H9 (cell line): ENCODE results near the gene SLCO3A1. TPM values are rescaled to one million over a fixed set of nuclear protein-coding genes. Genes with fewer than 3 reads are reported as not detected.

Experiments used
- DNase-seq: peaks from one replicate; pipeline ENCODE4 v3.0.0-alpha.2; 2017
- H2AFZ ChIP-seq: one replicate; pipeline ENCODE4 v1.6.1; 2013; ENCODE audit warnings: mild to moderate bottlenecking, low read length, control low read depth, moderate library complexity
- H2AK5ac ChIP-seq: 2 replicates; pipeline ENCODE4 v1.6.1; 2013; ENCODE audit warnings: low read length, control low read depth, mixed read lengths; ENCODE audit not compliant: insufficient read length
- H2BK120ac ChIP-seq: one replicate; pipeline ENCODE4 v1.6.1; 2013; ENCODE audit warnings: low read depth, mild to moderate bottlenecking, low read length, control low read depth, inconsistent platforms; ENCODE audit not compliant: poor library complexity, severe bottlenecking
- H2BK12ac ChIP-seq: 2 replicates; pipeline ENCODE4 v1.6.1; 2013; ENCODE audit warnings: low read length, control low read depth, mixed read lengths, low read depth; ENCODE audit not compliant: insufficient read length
- H2BK15ac ChIP-seq: 2 replicates; pipeline ENCODE4 v1.6.1; 2013; ENCODE audit warnings: low read depth, low read length, control low read depth
- H2BK20ac ChIP-seq: one replicate; pipeline ENCODE4 v1.6.1; 2013; ENCODE audit warnings: low read depth, mild to moderate bottlenecking, low read length, control low read depth, inconsistent platforms; ENCODE audit not compliant: poor library complexity, severe bottlenecking
- H2BK5ac ChIP-seq: 2 replicates; pipeline ENCODE4 v1.6.1; 2013; ENCODE audit warnings: low read length, control low read depth, mixed read lengths; ENCODE audit not compliant: insufficient read length
- H3K14ac ChIP-seq: 2 replicates; pipeline ENCODE4 v1.6.1; 2013; ENCODE audit warnings: low read length, control low read depth; ENCODE audit not compliant: insufficient read depth
- H3K18ac ChIP-seq: 2 replicates; pipeline ENCODE4 v1.6.1; 2013; ENCODE audit warnings: low read depth, mild to moderate bottlenecking, mixed read lengths, low read length, control low read depth; ENCODE audit not compliant: insufficient read length
- H3K23ac ChIP-seq: 2 replicates; pipeline ENCODE4 v1.6.1; 2013; ENCODE audit warnings: low read length, control low read depth, mixed read lengths, low read depth; ENCODE audit not compliant: insufficient read length
- H3K23me2 ChIP-seq: 2 replicates; pipeline ENCODE4 v1.6.1; 2013; ENCODE audit warnings: low read depth, mild to moderate bottlenecking, mixed read lengths, low read length, control low read depth; ENCODE audit not compliant: insufficient read length, poor library complexity, severe bottlenecking
- H3K27ac ChIP-seq: 2 replicates; pipeline ENCODE4 v1.5.1; 2013; ENCODE audit warnings: low read length, control low read depth, mixed read lengths, low read depth; ENCODE audit not compliant: insufficient read length
- H3K27me3 ChIP-seq: 2 replicates; pipeline ENCODE4 v1.6.1; 2013; ENCODE audit warnings: low read length, control low read depth, inconsistent platforms; ENCODE audit not compliant: insufficient read depth
- H3K4ac ChIP-seq: 2 replicates; pipeline ENCODE4 v1.6.1; 2013; ENCODE audit warnings: low read depth, mild to moderate bottlenecking, control low read depth, inconsistent platforms, low read length, moderate library complexity
- H3K4me1 ChIP-seq: 2 replicates; pipeline ENCODE4 v1.6.1; 2013; ENCODE audit warnings: low read length, control low read depth, inconsistent platforms; ENCODE audit not compliant: insufficient read depth
- H3K4me2 ChIP-seq: 2 replicates; pipeline ENCODE4 v1.6.1; 2013; ENCODE audit warnings: low read length, control low read depth, mixed read lengths; ENCODE audit not compliant: insufficient read length, insufficient read depth
- H3K56ac ChIP-seq: 2 replicates; pipeline ENCODE4 v1.6.1; 2013; ENCODE audit warnings: low read depth, mild to moderate bottlenecking, mixed read lengths, low read length, control low read depth; ENCODE audit not compliant: insufficient read length
- H3K79me1 ChIP-seq: 2 replicates; pipeline ENCODE4 v1.6.1; 2013; ENCODE audit warnings: low read depth, mild to moderate bottlenecking, moderate library complexity, low read length, control low read depth, inconsistent platforms; ENCODE audit not compliant: insufficient read depth, poor library complexity, severe bottlenecking
- H3K79me2 ChIP-seq: 2 replicates; pipeline ENCODE4 v1.6.1; 2013; ENCODE audit warnings: low read length, control low read depth, inconsistent platforms; ENCODE audit not compliant: insufficient read depth
- H3K9ac ChIP-seq: 2 replicates; pipeline ENCODE4 v1.6.1; 2013; ENCODE audit warnings: low read length, control low read depth, mixed read lengths; ENCODE audit not compliant: insufficient read length; ENCODE audit errors: extremely low read depth
- H3K9me3 ChIP-seq: one replicate; pipeline ENCODE4 v1.6.1; 2013; ENCODE audit warnings: low read depth, low read length, inconsistent platforms; ENCODE audit not compliant: control insufficient read depth
- H3T11ph ChIP-seq: one replicate; pipeline ENCODE4 v1.6.1; 2013; ENCODE audit warnings: mild to moderate bottlenecking, low read length, control low read depth, inconsistent platforms
- H4K20me1 ChIP-seq: one replicate; pipeline ENCODE4 v1.6.1; 2013; ENCODE audit not compliant: control insufficient read depth, insufficient read length, insufficient read depth
- H4K5ac ChIP-seq: 2 replicates; pipeline ENCODE4 v1.6.1; 2013; ENCODE audit warnings: low read depth, mild to moderate bottlenecking, mixed read lengths, low read length, control low read depth; ENCODE audit not compliant: insufficient read length
- H4K8ac ChIP-seq: replicated peaks from 2 replicates; pipeline ENCODE4 v1.6.1; 2013; ENCODE audit warnings: low read length, control low read depth, mixed read lengths, low read depth; ENCODE audit not compliant: insufficient read length
- H4K91ac ChIP-seq: 2 replicates; pipeline ENCODE4 v1.6.1; 2013; ENCODE audit warnings: low read depth, mild to moderate bottlenecking, moderate library complexity, mixed read lengths, low read length, control low read depth; ENCODE audit not compliant: insufficient read length
- H3K27ac Mint-ChIP-seq, 3 experiments: 2 replicates in 2 of 3; 3 replicates in 1 of 3; pipeline ENCODE4 v1.8.0; 2020 to 2021; ENCODE audit warnings: mixed read lengths in 3 of 3, mild to moderate bottlenecking in 1 of 3, moderate library complexity in 1 of 3
- H3K27me3 Mint-ChIP-seq: 2 replicates; pipeline ENCODE4 v1.8.0; 2021; ENCODE audit warnings: low read depth, mild to moderate bottlenecking, moderate library complexity, mixed read lengths
- H3K36me3 Mint-ChIP-seq, 3 experiments: 2 replicates in 2 of 3; 3 replicates in 1 of 3; pipeline ENCODE4 v1.8.0; 2020 to 2021; ENCODE audit warnings: low read depth in 3 of 3, mixed read lengths in 3 of 3; ENCODE audit not compliant: insufficient read depth in 1 of 3
- H3K4me1 Mint-ChIP-seq, 2 experiments: 2 replicates each; pipeline ENCODE4 v1.8.0; 2020; ENCODE audit warnings: mixed read lengths in 2 of 2
- H3K4me3 Mint-ChIP-seq, 2 experiments: 2 replicates in 1 of 2; 3 replicates in 1 of 2; pipeline ENCODE4 v1.8.0; 2020 to 2021; ENCODE audit warnings: mild to moderate bottlenecking in 2 of 2, mixed read lengths in 2 of 2, moderate library complexity in 1 of 2
- H3K9me3 Mint-ChIP-seq, 2 experiments: 2 replicates in 1 of 2; 3 replicates in 1 of 2; pipeline ENCODE4 v1.8.0; 2020; ENCODE audit warnings: mild to moderate bottlenecking in 2 of 2, mixed read lengths in 2 of 2, moderate library complexity in 1 of 2
- CTCF ChIP-seq: fragments of 200-600 bp; sonication (generic); conservative IDR thresholded peaks from 3 replicates; pipeline ENCODE4 v1.8.0; 2021; ENCODE audit warnings: antibody characterized with exemption, mild to moderate bottlenecking
- WGBS: extraction: QIAGEN DNeasy Blood & Tissue Kit; methylation state at CpG from one replicate; pipeline ENCODE4 v1.1.7; 2013; ENCODE audit warnings: missing lambda C conversion rate, low lambda C conversion rate, mixed read lengths; ENCODE audit not compliant: insufficient read length; ENCODE audit errors: extremely low coverage; 5-methylcytosine and 5-hydroxymethylcytosine counted together
- total RNA-seq: library from RNA; stranded (reverse); gene quantifications from 2 replicates; pipeline ENCODE4 v1.2.1, GENCODE V29; 2021

The SLCO3A1 gene
- total RNA-seq, 1 experiment from 2014 or later, result 9.4 TPM

- H3K79me2 ChIP-seq, result no peaks in the 10 kb centered on the region
- H3K14ac ChIP-seq, result no peak overlapping the region
- H3K23ac ChIP-seq, result no peak overlapping the region
- H3K9ac ChIP-seq, result no peak overlapping the region
- H4K91ac ChIP-seq, result no peak overlapping the region
- H2AFZ ChIP-seq, result no peak overlapping the region
- no peak for DNase-seq
- H3K27ac ChIP-seq, result no peak overlapping the region
- H3K18ac ChIP-seq, result no peak overlapping the region
- H4K8ac ChIP-seq, result no peak overlapping the region
- H3K4me1 ChIP-seq, result no peaks in the 10 kb centered on the region
- H3K36me3 Mint-ChIP-seq, result no peaks in the 10 kb centered on the region
- no peaks in the 10 kb centered on the region for H3K9me3 Mint-ChIP-seq
- H3K9me3 ChIP-seq, result no peaks in the 10 kb centered on the region
- no peak for TF ChIP-seq CTCF
- H4K20me1 ChIP-seq, result no peaks in the 10 kb centered on the region
- H2BK20ac ChIP-seq, result no peak overlapping the region
- no CpG with 5 or more reads among the region's 4 CpGs for WGBS
- no peak overlapping the region for H3K27ac Mint-ChIP-seq
- H2BK120ac ChIP-seq, result no peak overlapping the region
- H2BK12ac ChIP-seq, result no peak overlapping the region
- no peaks in the 10 kb centered on the region for H3K27me3 ChIP-seq
- H3K4ac ChIP-seq, result no peak overlapping the region
- H4K5ac ChIP-seq, result no peak overlapping the region
- no peaks in the 10 kb centered on the region for H3K23me2 ChIP-seq
- peaks cover 5% of the 10 kb centered on the region for H3K27me3 Mint-ChIP-seq
- H2BK15ac ChIP-seq, result no peak overlapping the region
- H3K4me3 Mint-ChIP-seq, result no peak overlapping the region
- H3T11ph ChIP-seq, result no peak overlapping the region
- no peak overlapping the region for H3K56ac ChIP-seq
- H3K4me2 ChIP-seq, result no peak overlapping the region
- no peak overlapping the region for H2AK5ac ChIP-seq
- no peaks in the 10 kb centered on the region for H3K79me1 ChIP-seq
- H2BK5ac ChIP-seq, result no peak overlapping the region
- H3K4me1 Mint-ChIP-seq, result no peaks in the 10 kb centered on the region
These were observed 194.4 kb downstream of the SLCO3A1 start for GRCh38 chr15:92047900-92048299.
